NCI-H526 (cell line): ENCODE results near the gene HLA-F.

Source experiments
- DNase-seq, 2 experiments: peaks; one replicate each; lab custom pipeline; 2025; lab: John Stamatoyannopoulos, UW

The HLA-F gene

GRCh38 chr6:29763491-29764289 is 40.5 kb downstream of the HLA-F start:
- DNase-seq = no peak

GRCh38 chr6:29764422-29765196 is 41.4 kb downstream of the HLA-F start:
- DNase-seq = no peak

- no peak for DNase-seq
Measured at GRCh38 chr6:29769336-29769735, 46.1 kb downstream of the HLA-F start.

DNA sequence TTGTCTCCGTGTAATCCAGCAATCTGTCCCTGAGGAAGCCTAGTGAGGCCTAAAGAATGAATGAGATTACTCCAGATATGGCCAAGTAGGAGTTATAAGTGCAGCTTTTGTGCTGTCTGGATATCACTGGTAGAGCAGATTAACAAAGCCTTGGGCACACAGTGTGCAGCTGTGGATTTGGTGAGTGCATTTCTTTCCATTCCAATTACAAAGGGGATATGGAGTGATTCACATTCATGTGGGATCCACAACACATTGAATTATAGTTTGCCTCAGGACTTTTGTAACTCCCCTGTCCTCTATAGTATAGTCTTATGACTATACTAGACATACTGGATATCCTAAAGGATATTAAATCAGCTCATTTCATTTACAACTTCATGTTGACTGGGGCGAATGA is 47.1 kb downstream of the HLA-F start:
- DNase-seq = no peak

- no peak for DNase-seq
Measured at GRCh38 chr6:29776684-29777083, 53.5 kb downstream of the HLA-F start.
